ENCODE results near the gene TAC4. TPM values are rescaled to one million over a fixed set of nuclear protein-coding genes. Genes with fewer than 3 reads are reported as not detected.

Gene TAC4
- total RNA-seq, 1 donor from 2014 or later, result not detected

DNA sequence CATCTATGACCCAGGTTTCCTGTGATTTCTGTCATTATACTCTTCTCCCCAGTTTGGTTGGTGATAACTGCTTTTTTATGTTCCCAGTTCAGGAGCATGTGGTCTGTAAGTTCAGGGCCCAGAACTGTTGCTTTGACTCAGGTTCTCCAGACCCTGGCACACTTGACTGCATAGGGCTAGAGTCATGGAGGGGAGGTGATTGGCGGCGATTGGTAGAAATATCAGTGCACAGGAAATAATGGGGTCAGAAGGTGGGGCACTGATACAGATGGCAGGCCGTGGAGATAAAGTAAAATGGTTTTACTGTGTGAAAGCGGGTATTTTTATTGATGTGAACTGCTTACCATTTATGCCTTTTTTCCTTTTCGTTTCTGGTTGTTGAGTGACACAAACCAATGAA, 28.7 kb downstream of the TAC4 start:
- ATAC-seq, result no peak
- TF ChIP-seq CTCF (IDR thresholded peaks at IDR 0.05), result no peak
- Histone ChIP-seq H3K36me3 (peaks cover 82% of the 10 kb centered on the region), H3K4me1 (peaks cover 45% of the 10 kb centered on the region), H3K4me3 (no peak overlapping the region), H3K9me3 (no peaks in the 10 kb centered on the region), H3K27me3 (no peaks in the 10 kb centered on the region), H3K27ac (no peak overlapping the region)
- DNase-seq, result no peak
- intact Hi-C loops (cut with DNase I), result no loop called here

DNA sequence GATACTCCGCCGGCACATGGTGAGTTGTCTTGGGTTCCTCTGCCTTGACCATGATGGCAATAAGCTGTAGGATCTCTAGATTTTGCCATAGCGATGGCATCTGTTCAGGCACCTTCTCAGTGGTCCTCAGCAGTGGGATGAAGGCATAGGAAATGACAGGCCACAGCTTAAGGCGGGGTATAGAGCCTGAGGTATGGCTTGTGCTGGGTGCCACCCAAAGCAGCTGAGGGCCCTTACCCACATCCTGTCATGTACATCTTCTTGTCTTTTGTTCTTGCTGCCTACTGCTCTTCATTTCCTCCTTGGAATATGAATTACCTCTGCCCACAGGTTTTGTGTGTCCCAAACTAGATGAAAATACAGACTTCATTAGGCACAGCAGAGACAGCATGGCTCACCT, 29.9 kb downstream of the TAC4 start:
- no peaks in the 10 kb centered on the region for H3K27me3 ChIP-seq
- H3K4me1 ChIP-seq, result peaks cover 45% of the 10 kb centered on the region
- H3K27ac ChIP-seq, result no peak overlapping the region
- intact Hi-C loops (cut with DNase I), result no loop called here
- TF ChIP-seq CTCF (IDR thresholded peaks at IDR 0.05), result no peak
- no peak overlapping the region for H3K4me3 ChIP-seq
- H3K9me3 ChIP-seq, result no peaks in the 10 kb centered on the region
- no peak for DNase-seq
- ATAC-seq, result peak; percentile 34
- H3K36me3 ChIP-seq, result peaks cover 82% of the 10 kb centered on the region

DNA sequence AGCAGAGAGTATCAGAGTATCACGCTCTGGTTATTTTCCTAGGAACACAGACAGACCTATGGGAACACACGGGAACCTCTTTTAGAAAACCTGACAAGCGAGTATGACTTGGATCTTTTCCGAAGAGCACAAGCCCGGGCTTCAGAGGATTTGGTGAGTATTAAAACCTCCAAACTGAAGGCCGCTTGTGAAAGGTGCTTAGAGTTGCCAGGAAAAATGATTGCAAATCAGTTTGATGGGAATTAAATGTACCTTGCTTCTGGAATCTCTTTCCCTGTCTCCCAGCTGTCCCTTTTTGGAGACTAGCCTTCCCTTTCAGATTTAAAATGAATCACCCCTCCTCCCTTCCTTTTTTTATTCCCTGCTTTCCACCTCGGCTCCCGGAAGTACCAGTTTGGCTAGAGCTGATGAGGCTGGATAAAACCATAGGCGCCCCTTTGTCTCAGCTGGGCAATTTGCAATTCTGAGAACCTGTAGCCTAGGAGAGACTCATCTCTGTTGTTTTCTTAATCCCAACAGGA, 32.0 kb downstream of the TAC4 start:
- no peaks in the 10 kb centered on the region for H3K9me3 ChIP-seq
- H3K27ac ChIP-seq, result peak overlapping the region; percentile 38
- no peak overlapping the region for H3K4me3 ChIP-seq
- TF ChIP-seq CTCF (IDR thresholded peaks at IDR 0.05), result no peak
- ATAC-seq, result peak; percentile 77
- DNase-seq, result no peak
- intact Hi-C loops (cut with DNase I), result no loop called here
- no peaks in the 10 kb centered on the region for H3K27me3 ChIP-seq
- H3K36me3 ChIP-seq, result peaks cover 78% of the 10 kb centered on the region
- H3K4me1 ChIP-seq, result peaks cover 29% of the 10 kb centered on the region

GRCh38 chr17:49814781-49815529, 32.9 kb downstream of the TAC4 start:
- H3K36me3 ChIP-seq, result peaks cover 86% of the 10 kb centered on the region
- TF ChIP-seq CTCF (IDR thresholded peaks at IDR 0.05), result no peak
- ATAC-seq, result no peak

GRCh38 chr17:49809056-49809455, 38.8 kb downstream of the TAC4 start:
- DNase-seq (no peak), ATAC-seq (no peak)
- no peak overlapping the region for H3K27ac ChIP-seq
- no peaks in the 10 kb centered on the region for H3K4me1 ChIP-seq
- no peak overlapping the region for H3K4me3 ChIP-seq
- H3K9me3 ChIP-seq, result no peaks in the 10 kb centered on the region
- H3K36me3 ChIP-seq, result peaks cover 94% of the 10 kb centered on the region
- TF ChIP-seq CTCF (IDR thresholded peaks at IDR 0.05), result no peak
- H3K27me3 ChIP-seq, result no peaks in the 10 kb centered on the region
- intact Hi-C loops (cut with DNase I), result no loop called here

More at GRCh38 chr17:49814781-49815529, 32.9 kb downstream of the TAC4 start:
- H3K4me3 ChIP-seq, result no peak overlapping the region
- H3K27me3 ChIP-seq, result no peaks in the 10 kb centered on the region
- H3K4me1 ChIP-seq, result peaks cover 20% of the 10 kb centered on the region
- H3K9me3 ChIP-seq, result no peaks in the 10 kb centered on the region
- no peak for DNase-seq
- intact Hi-C loops (cut with DNase I), result no loop called here
- peak overlapping the region; percentile 38 for H3K27ac ChIP-seq

Data from upper lobe of right lung (tissue), 1 donor.